ENCODE data around the gene YBX2. TPM values are rescaled to one million over a fixed set of nuclear protein-coding genes. Genes with fewer than 3 reads are reported as not detected.

The YBX2 gene
- total and polyA plus RNA-seq, 7 donors: 0.14 to 1.8 (median 0.66) TPM

GRCh38 chr17:7304179-7304578 lies 9.7 kb upstream of the YBX2 start:
- intact Hi-C loops (cut with DNase I): no loop called here
- H3K27me3 ChIP-seq (ENCODE audit: insufficient read depth in 3 of 3, low read length in 2 of 3): no peaks in the 10 kb centered on the region
- DNase-seq (no peak), ATAC-seq (no peak)
- 93 to 99% (median 93%) methylated on average over 7 of the region's 7 CpGs for WGBS, 3 donors
- no peaks in the 10 kb centered on the region for H3K36me3 ChIP-seq (ENCODE audit: insufficient read depth in 1 of 2, low read depth in 1 of 2)
- no peak overlapping the region for H3K4me3 ChIP-seq
- H3K4me1 ChIP-seq: peaks cover 1% of the 10 kb centered on the region
- TF ChIP-seq, protein P1, sequence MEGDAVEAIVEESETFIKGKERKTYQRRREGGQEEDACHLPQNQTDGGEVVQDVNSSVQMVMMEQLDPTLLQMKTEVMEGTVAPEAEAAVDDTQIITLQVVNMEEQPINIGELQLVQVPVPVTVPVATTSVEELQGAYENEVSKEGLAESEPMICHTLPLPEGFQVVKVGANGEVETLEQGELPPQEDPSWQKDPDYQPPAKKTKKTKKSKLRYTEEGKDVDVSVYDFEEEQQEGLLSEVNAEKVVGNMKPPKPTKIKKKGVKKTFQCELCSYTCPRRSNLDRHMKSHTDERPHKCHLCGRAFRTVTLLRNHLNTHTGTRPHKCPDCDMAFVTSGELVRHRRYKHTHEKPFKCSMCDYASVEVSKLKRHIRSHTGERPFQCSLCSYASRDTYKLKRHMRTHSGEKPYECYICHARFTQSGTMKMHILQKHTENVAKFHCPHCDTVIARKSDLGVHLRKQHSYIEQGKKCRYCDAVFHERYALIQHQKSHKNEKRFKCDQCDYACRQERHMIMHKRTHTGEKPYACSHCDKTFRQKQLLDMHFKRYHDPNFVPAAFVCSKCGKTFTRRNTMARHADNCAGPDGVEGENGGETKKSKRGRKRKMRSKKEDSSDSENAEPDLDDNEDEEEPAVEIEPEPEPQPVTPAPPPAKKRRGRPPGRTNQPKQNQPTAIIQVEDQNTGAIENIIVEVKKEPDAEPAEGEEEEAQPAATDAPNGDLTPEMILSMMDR (IDR thresholded peaks at IDR 0.05): no peak
- no peak overlapping the region for H3K27ac ChIP-seq
- no peaks in the 10 kb centered on the region for H3K9me3 ChIP-seq

- H3K4me3 ChIP-seq: peak overlapping the region; percentile 43
- intact Hi-C loops (cut with DNase I): loop anchor here (1.0 to 5.0 kb wide), 5 partner anchors 16 to 249 kb away; partner anchors contain the start of genes ELP5 (in 1 of the 2) and SLC2A4 (in 1 of the 2)
- peak; percentile 82 to 92 (median 83) for ATAC-seq
- DNase-seq: peak; percentile 90 to 95
- H3K36me3 ChIP-seq (ENCODE audit: insufficient read depth in 1 of 2, low read depth in 1 of 2): no peaks in the 10 kb centered on the region
- peaks cover 0 to 9% (median 0%) of the 10 kb centered on the region in 3 donors for H3K27me3 ChIP-seq (ENCODE audit: insufficient read depth in 3 of 3, low read length in 2 of 3)
- TF ChIP-seq, protein P1 (IDR thresholded peaks at IDR 0.05): peak; percentile 98
- WGBS, 3 donors: 1 to 3% (median 2%) methylated on average over 51 of the region's 51 CpGs
- peaks cover 27% of the 10 kb centered on the region for H3K4me1 ChIP-seq
- H3K27ac ChIP-seq: peak overlapping the region; percentile 91
- no peaks in the 10 kb centered on the region for H3K9me3 ChIP-seq
Observed at GRCh38 chr17:7296189-7296861, 1.9 kb upstream of the YBX2 start.

GRCh38 chr17:7295230-7296180 lies 1.1 kb upstream of the YBX2 start:
- DNase-seq: no peak
- peak in 1 of 4 donors; percentile 10 for ATAC-seq
- WGBS, 3 donors: 67 to 69% (median 69%) methylated on average over 38 to 42 of the region's 42 CpGs
- Histone ChIP-seq H3K27me3 (ENCODE audit: insufficient read depth in 3 of 3, low read length in 2 of 3) (peaks cover 0 to 9% (median 0%) of the 10 kb centered on the region in 3 donors), H3K4me1 (peaks cover 35% of the 10 kb centered on the region), H3K36me3 (ENCODE audit: insufficient read depth in 1 of 2, low read depth in 1 of 2) (no peaks in the 10 kb centered on the region), H3K27ac (peak overlapping the region; percentile 91), H3K9me3 (no peaks in the 10 kb centered on the region), H3K4me3 (peak overlapping the region; percentile 58)
- TF ChIP-seq, protein P1 (IDR thresholded peaks at IDR 0.05): no peak
- intact Hi-C loops (cut with DNase I): loop anchor here (1.0 to 5.0 kb wide), 5 partner anchors 15 to 248 kb away; partner anchors contain the start of genes ELP5 (in 1 of the 2) and SLC2A4 (in 1 of the 2)

DNA sequence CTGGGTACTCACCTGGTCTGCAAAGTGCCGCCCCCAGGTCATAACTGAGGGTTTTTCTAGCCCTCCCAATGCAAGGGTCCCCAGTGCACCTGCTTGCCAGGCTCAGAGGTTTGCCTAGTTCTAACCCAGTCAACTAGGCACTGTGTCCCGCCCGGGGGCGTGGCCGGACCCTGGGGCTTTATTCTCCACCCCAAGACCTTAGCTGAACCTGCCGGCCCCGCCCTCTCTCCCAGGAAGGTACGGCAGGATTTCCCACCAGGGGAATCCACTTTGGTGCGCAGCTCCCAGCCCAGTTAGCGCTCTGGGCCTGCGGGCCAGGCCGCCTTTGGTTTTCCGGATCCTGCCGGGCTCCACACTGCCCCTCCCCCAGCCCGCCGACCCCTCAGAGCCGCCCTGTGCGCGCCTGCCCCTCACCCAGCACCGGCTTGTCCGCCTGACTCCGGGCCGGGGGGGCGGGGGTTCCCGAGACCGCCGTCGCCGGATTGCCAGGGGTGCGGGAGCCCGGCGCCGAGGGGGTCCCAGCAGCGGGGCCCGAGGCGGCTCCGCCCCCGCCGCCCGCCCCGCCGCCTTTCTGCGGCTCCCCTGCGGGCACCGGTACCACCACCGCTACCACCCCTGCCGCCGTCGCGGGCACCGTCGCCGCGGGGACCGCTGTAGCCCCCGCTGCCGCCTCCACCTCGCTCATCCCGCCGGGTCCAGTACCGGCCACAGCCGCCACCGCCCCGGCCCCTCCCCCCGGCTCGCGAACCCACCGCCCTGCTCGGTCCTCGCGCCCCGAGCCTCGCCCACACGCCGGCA lies 424 bp downstream of the YBX2 start:
- Histone ChIP-seq H3K4me1 (peaks cover 40% of the 10 kb centered on the region), H3K36me3 (ENCODE audit: insufficient read depth in 1 of 2, low read depth in 1 of 2) (no peaks in the 10 kb centered on the region), H3K27ac (peak overlapping the region; percentile 91), H3K27me3 (ENCODE audit: insufficient read depth in 3 of 3, low read length in 2 of 3) (peaks cover 0 to 9% (median 0%) of the 10 kb centered on the region in 3 donors), H3K4me3 (peak overlapping the region; percentile 58), H3K9me3 (no peaks in the 10 kb centered on the region)
- DNase-seq (no peak), ATAC-seq (no peak)
- TF ChIP-seq, protein P1 (IDR thresholded peaks at IDR 0.05): no peak
- WGBS, 3 donors: 4 to 7% (median 6%) methylated on average over 28 to 75 of the region's 75 CpGs
- intact Hi-C loops (cut with DNase I): no loop called here

Measured in psoas muscle (tissue), 8 donors.